ENCODE measurements around the gene ATP5F1D. TPM values are rescaled to one million over a fixed set of nuclear protein-coding genes. Genes with fewer than 3 reads are reported as not detected.
A peak's percentile ranks its signal among the peaks of the same experiment; 100 is the strongest.

Gene ATP5F1D
- total and polyA plus RNA-seq, 2 of the 13 experiments (the other 11 are each of a cell fraction or from before 2014, with no cell fraction given) = 39.4 to 78.7 TPM

GRCh38 chr19:1283917-1284292 is 42.4 kb downstream of the ATP5F1D start (continued):
- TF ChIP-seq ADNP (CRISPR knock-in tag; IDR thresholded peaks at IDR 0.05) = no peak

- ChIA-PET POLR2A (interaction anchor here (0.5 to 3.5 kb wide), 20 partner anchors 9 to 207 kb away, joined by 3 to 61 read pairs (median 6); partner anchors contain the start of genes CIRBP, FAM174C and REEP6), CTCF (ENCODE audit: low intra/inter-chr PET ratio, low total read pairs) (no interaction called here)
- no TSS peak for BruUV-seq (replicated peaks)
- H3K4me2 ChIP-seq (ENCODE audit: low read depth, low read length) = peak overlapping the region; percentile 89
- DNase-seq (ENCODE audit: low spot score) (no peak), FAIRE-seq (peak; percentile 56), ATAC-seq (peak; percentile 20)
- no peaks in the 10 kb centered on the region for H3K9me3 ChIP-seq (ENCODE audit: low read length)
- H3K9ac ChIP-seq (ENCODE audit: insufficient read depth, low read depth, low read length) = peak overlapping the region; percentile 60
- in situ Hi-C loops (cut with HindIII; ENCODE audit: extremely low pct_ligation_motif_present, low pct_unique_long_range_greater_than_20kb) (loop anchor here (5.0 kb wide), 2 partner anchors 33 to 88 kb away; no protein-coding TSS in a partner anchor), intact Hi-C loops (cut with micrococcal nuclease; ENCODE audit: unreplicated experiment) (no loop called here)
- H3K27ac ChIP-seq (ENCODE audit: extremely low read length, insufficient read depth, low read length) = peak overlapping the region; percentile 75
- peaks cover 27% of the 10 kb centered on the region for H3K79me2 ChIP-seq (ENCODE audit: insufficient read depth, low read length)
- no peaks in the 10 kb centered on the region for H4K20me1 ChIP-seq (ENCODE audit: insufficient read depth, low read length)
- H3K4me3 ChIP-seq (replicated peaks in 1 of 3; ENCODE audit: insufficient read depth in 1 of 3, low read depth in 2 of 3, low read length in 3 of 3) = peak overlapping the region; percentile 59 to 70 (median 63)
- 0% methylated on average over 14 of the region's 20 CpGs for WGBS (ENCODE audit: low lambda C conversion rate)
- peaks cover under 1 to 3% of the 10 kb centered on the region in 2 experiments; a peak in 2 of 5 replicates for H3K36me3 ChIP-seq (replicated peaks in 1 of 2; ENCODE audit: control insufficient read depth in 1 of 2, insufficient read depth in 2 of 2, low read length in 2 of 2)
- no peak overlapping the region for H2AFZ ChIP-seq (ENCODE audit: low read length)
- peaks cover 53% of the 10 kb centered on the region for H3K4me1 ChIP-seq (ENCODE audit: insufficient read depth, low read length)
- H3K27me3 ChIP-seq (ENCODE audit: control insufficient read depth in 1 of 2, insufficient read depth in 2 of 2, low read length in 2 of 2) = no peaks in the 10 kb centered on the region; a peak in 1 of 5 replicates
- TF ChIP-seq ZNF724P (CRISPR knock-in tag; IDR thresholded peaks at IDR 0.05; ENCODE audit: borderline replicate concordance) (0 out of 2 replicates have a peak, but pooled peaks have one; percentile 71), TBX3 (IDR thresholded peaks at IDR 0.05; ENCODE audit: borderline replicate concordance) (no peak), SNAPC2 (CRISPR knock-in tag; IDR thresholded peaks at IDR 0.05) (no peak), ZNF335 (CRISPR knock-in tag; IDR thresholded peaks at IDR 0.05) (peak; percentile 63; the same call in 1 of the 2 replicates), ZNF788 (CRISPR knock-in tag; IDR thresholded peaks at IDR 0.05; ENCODE audit: borderline replicate concordance) (no peak), ZBTB4 (CRISPR knock-in tag; IDR thresholded peaks at IDR 0.05; ENCODE audit: borderline replicate concordance) (no peak), ZNF841 (CRISPR knock-in tag; IDR thresholded peaks at IDR 0.05; ENCODE audit: borderline replicate concordance) (no peak), ZNF121 (CRISPR knock-in tag; IDR thresholded peaks at IDR 0.05) (no peak), CENPT (CRISPR knock-in tag; IDR thresholded peaks at IDR 0.05; ENCODE audit: low read depth) (no peak), SMAD9 (CRISPR knock-in tag; IDR thresholded peaks at IDR 0.05) (no peak), ZNF800 (CRISPR knock-in tag; IDR thresholded peaks at IDR 0.05) (no peak), ZNF713 (CRISPR knock-in tag; IDR thresholded peaks at IDR 0.05) (no peak), ZNF260 (CRISPR knock-in tag; IDR thresholded peaks at IDR 0.05; ENCODE audit: borderline replicate concordance, low read depth) (no peak)
Observed at GRCh38 chr19:1284293-1284978, 42.9 kb downstream of the ATP5F1D start.

Measured in HepG2 (cell line).